Heart left ventricle (tissue), 16 donors: ENCODE data around the gene EPB41. TPM values are rescaled to one million over a fixed set of nuclear protein-coding genes. Genes with fewer than 3 reads are reported as not detected.

Experiments used
- ATAC-seq, 4 donors: fragments of 200-7000 bp; cut with Tn5 transposase; one replicate each; pipeline ENCODE4 v1.9.1; 2020 to 2022; ENCODE audit warnings: moderate library complexity in 4 of 4, mild to moderate bottlenecking in 3 of 4, moderate number of reproducible peaks in 1 of 4
- DNase-seq, 5 donors: peaks; one replicate each; pipeline ENCODE4 v3.0.0-alpha.2; 2020
- H3K27ac ChIP-seq, 12 donors: fragments of 200-600 bp; sonication (generic) in 4 of 12; one replicate each; pipeline versions ENCODE4 v1.5.0 to v1.8.0; 2016 to 2022; ENCODE audit warnings: mild to moderate bottlenecking in 2 of 12
- H3K27me3 ChIP-seq, 9 donors: fragments of 200-600 bp; sonication (generic) in 2 of 9; one replicate each; pipeline versions ENCODE4 v1.5.1 to v1.8.0; 2016 to 2022; ENCODE audit warnings: mild to moderate bottlenecking in 3 of 9
- H3K36me3 ChIP-seq, 9 donors: fragments of 200-600 bp; sonication (generic) in 2 of 9; one replicate each; pipeline versions ENCODE4 v1.5.0 to v1.8.0; 2018 to 2022; ENCODE audit warnings: mild to moderate bottlenecking in 2 of 9
- H3K4me1 ChIP-seq, 12 donors: fragments of 200-600 bp; sonication (generic) in 4 of 12; one replicate each; pipeline versions ENCODE4 v1.5.0 to v1.8.0; 2016 to 2022; ENCODE audit warnings: mild to moderate bottlenecking in 3 of 12
- H3K4me3 ChIP-seq, 12 donors: fragments of 200-600 bp; sonication (generic) in 4 of 12; one replicate each; pipeline versions ENCODE4 v1.5.0 to v1.8.0; 2017 to 2022; ENCODE audit warnings: mild to moderate bottlenecking in 9 of 12, moderate library complexity in 4 of 12
- H3K9me3 ChIP-seq, 12 donors: fragments of 200-600 bp; sonication (generic) in 4 of 12; one replicate each; pipeline versions ENCODE4 v1.5.0 to v1.8.0; 2016 to 2022; ENCODE audit warnings: mild to moderate bottlenecking in 1 of 12
- CTCF ChIP-seq, 12 donors: fragments of 200-600 bp; sonication (generic) in 4 of 12; IDR thresholded peaks; one replicate each; pipeline versions ENCODE4 v1.5.0 to v1.8.0; 2018 to 2022; ENCODE audit warnings: antibody characterized with exemption in 12 of 12, mild to moderate bottlenecking in 5 of 12
- POLR2A ChIP-seq, 2 donors: fragments of 450-650 bp; IDR thresholded peaks; one replicate each; pipeline ENCODE4 v1.6.1; 2017; ENCODE audit warnings: antibody characterized with exemption in 2 of 2, mild to moderate bottlenecking in 2 of 2, moderate library complexity in 2 of 2
- WGBS, 4 donors: extraction: QIAGEN DNeasy Blood & Tissue Kit in 2 of 4; methylation state at CpG; one replicate each; pipeline versions ENCODE4 v1.1.5 to v1.1.7; 2013 to 2018; 5-methylcytosine and 5-hydroxymethylcytosine counted together
- intact Hi-C, 10 donors: fragments of 100-400 bp; cut with DNase I; formaldehyde crosslinking; loops; one replicate each; pipeline versions ENCODE4 v1.11.1 to v1.14.2; 2022
- polyA plus RNA-seq, 2 donors: library from polyadenylated mRNA; stranded (reverse); fragments of 200-250 nt; gene quantifications; one replicate each; pipeline ENCODE4 v1.2.3, GENCODE V29; 2013
- total RNA-seq, 9 donors: library from RNA; depleted of rRNA in 2 of 9; stranded (reverse); fragments of >200 nt in 2 of 9; fragmentation: NEBNext Ultra II Directional in 3 of 9; extraction: Animal tissue kit (Norgen Biotek cat#: 25700) in 3 of 9; gene quantifications; one replicate each; pipeline versions ENCODE4 v1.1.0 to v1.2.4, GENCODE V29; 2016 to 2023
- donor health status: ischemic (EF 13 %, LVEDD 7.1; RV severe dilation, severe dysfunction).
- donor health status: healthy with polysubstance abuse.
- donor health status: DM: no; HTN: yes; CAD: no.
- donor health status: DM: no; HTN: no; CAD: no.
- donor health status: ischemic (EF 25% LVEDD 6.9; RV normal size, moderate dysfunction).
- donor health status: ischemic (EF 25% LVEDD 5.7; RV mildly dilated, moderate dysfunction).
- donor health status: healthy.
- donor health status: DM: yes; HTN: yes; CAD: no.
- donor health status: ischemic (EF 35%, LVEDD 5.7; RV mildly dilated, moderate dysfunction).
- donor health status: nonischemic (EF 11% LVEDD 7.7; RV severe dilation, severe dysfunction).
- donor health status: DM: yes; HTN: yes; CAD: no.
- donor health status: PGD.
- donor health status: ischemic (EF 29% LVEDD 5.4; RV normal size, mild dysfunction).
- donor health status: nonischemic (EF 23%, LVEDD 6.1; RV moderate dilation, normal function).

Gene EPB41
- total and polyA plus RNA-seq, 11 donors: 7.8 to 34.4 (median 20.1) TPM

- Histone ChIP-seq H3K9me3 (no peaks in the 10 kb centered on the region), H3K27me3 (peaks cover 0 to 10% (median 0%) of the 10 kb centered on the region in 9 donors), H3K27ac (no peak overlapping the region), H3K36me3 (no peaks in the 10 kb centered on the region), H3K4me3 (no peak overlapping the region), H3K4me1 (peaks cover 0 to 39% (median 6%) of the 10 kb centered on the region in 12 donors)
- DNase-seq (no peak), ATAC-seq (no peak)
- intact Hi-C loops: no loop called here
- no peak for TF ChIP-seq POLR2A (IDR thresholded peaks at IDR 0.05)
- TF ChIP-seq CTCF (IDR thresholded peaks at IDR 0.05): no peak
- WGBS, 4 donors: 79 to 91% (median 87%) methylated on average over 2 of the region's 2 CpGs
Observed at GRCh38 chr1:28890836-28891235, 23.5 kb upstream of the EPB41 start.

GRCh38 chr1:28891256-28891655 lies 23.1 kb upstream of the EPB41 start:
- intact Hi-C loops: no loop called here
- WGBS, 4 donors: 64 to 84% (median 76%) methylated on average over 2 of the region's 2 CpGs

GRCh38 chr1:28893403-28894102 lies 20.8 kb upstream of the EPB41 start:
- Histone ChIP-seq H3K27me3 (no peaks in the 10 kb centered on the region), H3K4me3 (no peak overlapping the region), H3K4me1 (peaks cover 0 to 22% (median 6%) of the 10 kb centered on the region in 12 donors), H3K27ac (no peak overlapping the region), H3K9me3 (no peaks in the 10 kb centered on the region), H3K36me3 (no peaks in the 10 kb centered on the region)
- intact Hi-C loops: no loop called here
- WGBS, 4 donors: 74 to 85% (median 83%) methylated on average over 6 to 8 of the region's 8 CpGs
- DNase-seq: no peak
- peak in 2 of 12 donors; percentile 8 to 10 for TF ChIP-seq CTCF (IDR thresholded peaks at IDR 0.05)
- no peak for TF ChIP-seq POLR2A (IDR thresholded peaks at IDR 0.05)
- ATAC-seq: no peak

More at GRCh38 chr1:28891256-28891655, 23.1 kb upstream of the EPB41 start:
- ATAC-seq (no peak), DNase-seq (no peak)
- Histone ChIP-seq H3K27ac (no peak overlapping the region), H3K36me3 (no peaks in the 10 kb centered on the region), H3K9me3 (no peaks in the 10 kb centered on the region), H3K27me3 (peaks cover 0 to 10% (median 0%) of the 10 kb centered on the region in 9 donors), H3K4me3 (no peak overlapping the region), H3K4me1 (peaks cover 0 to 35% (median 6%) of the 10 kb centered on the region in 12 donors)
- TF ChIP-seq CTCF (IDR thresholded peaks at IDR 0.05): no peak
- TF ChIP-seq POLR2A (IDR thresholded peaks at IDR 0.05): no peak

- Histone ChIP-seq H3K27ac (no peak overlapping the region), H3K4me3 (no peak overlapping the region), H3K4me1 (peaks cover 0 to 31% (median 15%) of the 10 kb centered on the region in 12 donors), H3K36me3 (no peaks in the 10 kb centered on the region), H3K27me3 (no peaks in the 10 kb centered on the region), H3K9me3 (no peaks in the 10 kb centered on the region)
- WGBS, 4 donors: 61 to 67% (median 66%) methylated on average over 2 of the region's 2 CpGs
- intact Hi-C loops: no loop called here
- DNase-seq: no peak
- no peak for TF ChIP-seq POLR2A (IDR thresholded peaks at IDR 0.05)
- no peak for TF ChIP-seq CTCF (IDR thresholded peaks at IDR 0.05)
- peak in 3 of 4 donors; percentile 51 to 55 (median 54) for ATAC-seq
Observed at GRCh38 chr1:28894785-28895184, 19.6 kb upstream of the EPB41 start.
